Stimulated activated CD8-positive, alpha-beta memory T cell treated with anti-CD3 and anti-CD28 coated beads, Interleukin-15, amount 100 ng/mL, for 1 hour (primary cell): ENCODE data around the gene DPF1.

ENCODE experiments used
- DNase-seq: peaks from one replicate; pipeline ENCODE4 v3.0.0-alpha.2; 2020; ENCODE audit warnings: low read depth

DPF1 gene

DNA sequence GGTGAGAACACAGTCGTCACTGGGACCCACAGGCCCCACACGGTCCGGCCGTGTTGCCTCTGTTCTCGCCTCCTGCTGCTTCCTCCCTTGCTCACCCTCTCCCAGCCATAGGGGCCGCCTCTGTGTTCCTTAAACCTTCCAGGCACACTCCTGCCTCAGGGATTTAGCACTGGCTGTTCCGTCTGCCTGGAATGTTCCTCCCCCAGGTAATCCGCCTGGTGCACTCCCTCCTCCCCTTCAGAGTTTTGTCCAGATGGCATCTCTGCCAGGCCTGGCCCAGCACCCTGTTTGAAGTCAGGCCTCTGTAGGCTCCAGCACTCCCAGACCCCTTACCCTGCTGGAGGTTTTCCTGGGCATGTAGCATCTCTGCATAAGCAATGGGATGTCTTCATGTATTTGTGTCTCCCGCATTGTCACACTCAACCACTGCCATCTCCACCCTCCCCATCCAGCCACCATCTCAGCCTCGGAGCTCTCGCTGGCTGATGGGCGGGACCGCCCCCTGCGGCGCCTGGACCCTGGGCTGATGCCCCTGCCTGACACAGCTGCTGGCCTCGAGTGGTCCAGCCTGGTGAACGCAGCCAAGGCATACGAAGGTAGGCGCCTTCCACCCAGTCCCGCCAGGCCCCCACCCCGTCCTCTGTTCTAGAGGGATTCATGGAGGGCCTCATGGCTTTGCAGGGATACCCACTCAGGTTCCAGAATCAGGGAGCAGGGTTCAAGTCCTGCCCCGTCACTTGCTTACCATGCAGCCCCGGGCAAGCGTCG, 25.9 kb downstream of the DPF1 start:
- DNase-seq, result no peak

DNA sequence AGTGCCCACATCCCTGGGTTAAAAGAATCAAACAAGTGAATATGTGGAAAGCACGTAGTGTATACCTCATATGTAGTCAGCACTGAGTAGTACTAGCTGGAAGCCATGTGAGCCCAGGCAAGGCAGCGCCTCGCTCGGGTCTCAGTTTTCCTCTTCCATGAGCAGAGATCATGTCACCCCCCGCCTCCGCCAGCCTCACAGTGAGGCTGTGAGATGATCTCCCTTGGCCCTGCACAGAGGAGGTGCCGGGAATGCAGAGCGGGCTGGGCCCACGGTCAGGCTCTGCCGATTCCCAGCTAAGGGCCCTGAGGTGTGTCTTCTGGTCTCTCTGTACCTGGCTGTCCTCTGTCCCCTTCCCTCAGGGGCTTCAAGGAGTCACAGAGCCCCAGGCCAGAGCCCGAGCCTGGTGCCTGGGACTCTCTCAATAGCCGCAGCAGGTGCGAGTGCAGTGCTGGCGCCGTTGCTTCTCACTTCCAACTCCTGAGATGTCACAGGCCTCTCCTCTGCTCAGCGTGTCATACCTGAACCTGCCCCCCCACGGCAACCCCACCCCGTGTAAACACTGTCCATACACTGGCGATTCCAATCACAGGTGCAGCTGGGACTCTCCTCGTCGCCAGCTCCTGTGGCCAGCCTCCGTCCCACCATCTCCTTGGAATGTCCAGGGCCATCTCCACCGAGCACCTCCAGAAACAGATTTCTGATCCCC, 26.9 kb downstream of the DPF1 start:
- no peak for DNase-seq

DNA sequence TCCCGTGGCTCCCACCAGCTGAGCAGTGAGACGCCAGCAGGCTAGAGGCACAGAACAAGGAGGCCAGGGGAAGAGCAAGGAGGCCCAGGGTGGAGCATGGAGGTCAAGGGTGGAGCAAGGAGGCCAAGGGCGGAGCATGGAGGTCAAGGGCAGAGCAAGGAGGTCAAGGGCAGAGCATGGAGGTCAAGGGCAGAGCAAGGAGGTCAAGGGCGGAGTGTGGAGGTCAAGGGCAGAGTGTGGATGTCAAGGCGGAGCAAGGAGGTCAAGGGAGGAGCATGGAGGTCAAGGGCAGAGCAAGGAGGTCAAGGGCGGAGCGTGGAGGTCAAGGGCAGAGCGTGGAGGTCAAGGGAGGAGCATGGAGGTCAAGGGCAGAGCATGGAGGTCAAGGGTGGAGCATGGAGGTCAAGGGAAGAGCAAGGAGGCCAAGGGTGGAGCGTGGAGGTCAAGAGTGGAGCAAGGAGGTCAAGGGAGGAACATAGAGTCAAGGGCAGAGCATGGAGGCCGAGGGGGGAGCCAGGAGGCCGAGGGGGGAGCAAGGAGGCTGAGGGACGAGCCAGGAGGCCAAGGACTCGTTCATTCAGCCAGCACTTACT, 27.7 kb downstream of the DPF1 start:
- no peak for DNase-seq

DNA sequence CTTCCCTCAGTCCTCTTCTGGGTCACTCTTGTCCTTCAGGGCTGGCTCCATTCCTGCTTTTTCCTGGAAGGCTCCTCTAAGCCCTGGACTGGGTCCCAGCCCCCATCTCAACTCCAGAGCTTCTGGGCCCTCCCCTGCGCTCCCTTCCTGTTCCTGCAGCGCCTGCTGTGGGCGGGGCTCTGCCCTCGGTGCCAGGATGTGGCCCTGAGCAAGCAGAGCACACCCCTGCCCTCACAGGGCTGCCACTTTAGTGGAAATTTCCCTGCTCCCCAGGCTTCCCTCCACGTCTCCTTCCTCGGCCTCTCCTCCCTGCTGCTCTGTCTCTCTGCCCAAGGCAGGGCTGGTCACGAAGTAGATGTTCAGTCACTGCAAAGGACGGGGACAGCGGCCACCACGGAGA, 28.8 kb downstream of the DPF1 start:
- no peak for DNase-seq

DNA sequence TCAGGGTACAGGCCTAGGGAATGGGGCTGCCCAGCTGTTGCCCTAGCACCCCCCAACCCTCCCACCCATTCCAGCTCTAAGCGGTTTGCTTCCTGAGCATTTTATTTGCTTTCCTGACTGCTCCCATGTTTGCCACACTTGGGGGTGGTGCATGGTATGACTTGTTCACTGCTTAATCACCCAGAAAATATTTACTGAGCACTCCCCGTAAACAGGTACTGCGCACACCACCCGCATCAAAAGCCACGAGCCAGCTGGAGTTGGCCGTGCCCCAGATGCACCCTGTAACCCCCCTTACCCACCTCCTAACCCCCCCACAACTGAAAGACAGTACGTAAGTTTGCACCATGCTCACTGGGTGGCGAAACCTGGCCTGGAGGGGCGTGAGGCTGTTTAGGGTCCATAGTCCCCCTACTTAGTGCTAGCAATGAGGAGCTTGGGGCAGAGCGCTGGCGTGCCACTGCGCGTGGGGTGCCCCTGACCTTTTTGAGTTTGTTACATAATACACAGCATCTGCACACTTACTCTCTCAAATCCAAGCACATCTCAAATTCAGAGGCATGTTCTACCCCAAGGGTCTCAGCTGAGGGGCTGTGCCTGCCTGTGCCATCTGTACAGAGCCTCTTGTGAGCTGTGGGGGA, 29.8 kb downstream of the DPF1 start:
- DNase-seq, result no peak

DNA sequence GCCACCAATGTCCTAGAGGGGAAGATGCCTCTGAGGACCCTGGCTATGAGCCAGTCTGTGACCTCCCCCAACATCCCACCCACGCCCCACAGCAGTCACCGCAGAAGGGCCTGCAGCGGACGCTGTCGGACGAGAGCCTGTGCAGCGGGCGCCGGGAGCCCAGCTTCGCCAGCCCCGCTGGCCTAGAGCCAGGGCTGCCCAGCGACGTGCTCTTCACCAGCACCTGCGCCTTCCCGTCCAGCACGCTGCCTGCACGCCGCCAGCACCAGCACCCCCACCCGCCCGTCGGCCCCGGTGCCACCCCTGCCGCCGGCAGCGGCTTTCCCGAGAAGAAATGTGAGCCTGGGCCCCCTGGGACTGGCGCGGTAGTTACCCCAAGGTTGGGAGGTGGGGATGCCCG, 30.6 kb downstream of the DPF1 start:
- DNase-seq, result no peak

DNA sequence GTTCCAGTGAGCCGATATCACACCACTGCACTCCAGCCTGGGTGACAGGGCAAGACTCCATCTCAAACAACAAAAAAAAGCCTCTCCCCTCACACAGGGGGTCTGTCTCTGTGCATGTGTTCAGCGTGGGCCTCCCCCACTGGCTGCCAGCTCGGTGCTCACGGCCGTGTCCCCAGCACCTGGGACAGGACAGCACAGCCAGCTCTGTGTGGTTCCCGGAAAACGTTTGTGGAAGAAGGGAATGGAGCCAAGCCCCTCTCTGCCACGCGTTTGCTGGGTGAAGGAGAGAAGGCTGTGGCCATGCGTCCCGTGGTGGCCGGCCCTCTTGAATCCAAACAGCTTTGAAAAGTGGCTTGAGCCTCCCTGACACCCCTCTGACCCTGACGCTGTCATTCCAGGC, 32.3 kb downstream of the DPF1 start:
- DNase-seq, result no peak

DNA sequence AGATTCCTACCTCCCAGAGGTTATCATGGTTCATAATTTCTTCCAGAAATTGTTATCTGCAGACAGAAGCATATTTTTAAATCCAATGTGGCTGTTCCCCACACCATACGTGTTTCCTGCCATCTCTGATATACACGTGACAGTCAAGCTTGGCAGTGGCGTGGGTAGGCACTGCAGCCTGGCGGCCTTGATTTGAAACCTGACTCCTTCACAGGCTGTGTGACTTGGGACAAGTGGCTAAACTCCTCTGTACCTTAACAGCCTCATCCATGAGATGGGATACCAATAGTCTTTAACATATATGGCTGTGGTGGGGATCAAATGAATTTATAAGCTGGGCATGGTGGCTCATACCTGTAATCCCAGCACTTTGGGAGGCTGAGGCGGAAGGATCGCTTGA, 33.2 kb downstream of the DPF1 start:
- no peak for DNase-seq

DNA sequence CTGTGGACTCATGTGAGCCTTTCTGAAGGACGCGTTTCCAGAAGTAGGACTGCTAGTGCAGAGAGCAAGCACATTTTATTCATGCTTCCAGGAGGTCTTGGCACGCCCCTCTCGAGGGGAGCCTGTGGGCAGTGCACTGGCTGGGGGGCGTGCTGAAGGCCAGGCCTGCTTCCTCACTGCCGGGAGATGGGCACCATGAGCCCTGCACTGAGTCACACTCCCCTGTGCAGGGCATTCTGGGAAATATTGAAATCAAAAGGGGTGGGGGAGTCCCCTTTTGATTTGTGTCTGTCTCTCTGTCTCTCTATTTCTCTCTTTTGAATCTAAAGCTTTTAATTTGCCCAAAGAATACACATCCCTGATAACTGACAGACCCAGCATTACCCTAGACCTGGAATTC, 34.0 kb downstream of the DPF1 start:
- DNase-seq, result no peak

DNA sequence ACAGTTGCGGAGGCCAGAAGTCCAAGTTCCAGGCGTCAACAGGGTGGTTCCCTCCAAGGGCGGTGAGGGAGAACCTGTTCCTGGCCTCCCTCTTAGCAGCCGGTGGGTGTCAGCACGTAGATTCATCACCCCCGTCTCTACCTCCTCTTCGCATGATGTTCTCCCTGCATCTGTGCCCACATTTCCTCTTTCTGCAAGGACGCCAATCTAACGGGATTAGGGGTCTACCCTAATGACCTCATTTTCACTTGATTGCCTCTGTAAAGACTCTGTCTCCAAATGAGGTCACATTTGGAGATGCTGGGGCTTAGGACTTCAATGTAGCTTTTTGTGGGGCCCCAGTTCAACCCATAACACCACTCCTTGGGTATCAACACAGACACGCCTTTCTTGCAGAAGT, 38.5 kb downstream of the DPF1 start:
- no peak for DNase-seq

DNA sequence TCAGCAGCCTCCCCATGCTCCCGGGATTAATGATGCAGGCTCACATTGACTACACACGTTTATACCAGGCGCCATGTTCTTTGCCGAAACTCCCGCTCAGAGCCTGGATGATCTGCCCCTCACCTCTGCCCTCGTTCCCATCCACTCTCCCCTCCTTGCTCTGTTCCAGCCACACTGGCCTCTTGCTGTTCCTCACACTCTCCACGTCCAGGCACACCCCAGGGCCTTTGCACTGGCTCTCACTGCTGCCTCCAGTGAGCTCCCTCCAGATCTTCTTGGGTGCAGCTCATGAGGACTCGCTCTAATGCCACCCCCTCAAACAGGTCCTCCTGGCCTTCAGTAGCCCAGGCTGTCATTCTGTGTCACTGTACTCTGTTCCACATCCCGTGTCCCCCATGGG, 39.2 kb downstream of the DPF1 start:
- DNase-seq, result no peak

DNA sequence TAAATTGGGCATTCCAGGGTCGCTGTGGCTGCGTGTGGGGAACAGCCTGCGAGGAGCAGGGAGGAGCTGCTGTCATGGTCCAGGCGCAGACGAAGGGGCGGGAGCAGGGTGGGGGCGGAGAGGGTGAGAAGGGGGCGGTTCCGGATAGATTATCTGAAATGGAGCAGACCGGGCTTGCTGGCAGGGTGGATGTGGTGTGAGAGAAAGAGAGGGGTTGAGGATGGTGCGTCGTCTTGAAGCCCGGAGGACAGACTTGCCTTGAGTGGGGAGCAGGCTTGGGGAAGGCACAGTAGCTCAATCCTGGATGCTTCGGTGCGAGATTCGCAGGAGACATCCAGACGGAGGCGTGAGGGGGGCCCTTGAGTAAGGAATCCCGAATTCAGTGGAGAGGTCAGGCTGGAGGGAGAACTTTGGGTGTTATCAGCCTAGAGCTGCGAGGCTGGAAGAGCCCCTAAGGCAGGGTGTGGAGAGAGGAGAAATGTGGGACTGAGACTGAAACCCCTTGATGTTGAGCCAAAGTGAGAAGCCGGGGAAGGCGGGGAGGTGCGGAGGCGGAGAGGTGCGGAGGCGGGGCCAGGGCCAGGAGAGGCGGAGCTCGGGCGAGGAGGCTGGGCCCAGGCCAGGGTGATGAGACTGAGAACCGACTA, 40.6 kb downstream of the DPF1 start:
- no peak for DNase-seq

DNA sequence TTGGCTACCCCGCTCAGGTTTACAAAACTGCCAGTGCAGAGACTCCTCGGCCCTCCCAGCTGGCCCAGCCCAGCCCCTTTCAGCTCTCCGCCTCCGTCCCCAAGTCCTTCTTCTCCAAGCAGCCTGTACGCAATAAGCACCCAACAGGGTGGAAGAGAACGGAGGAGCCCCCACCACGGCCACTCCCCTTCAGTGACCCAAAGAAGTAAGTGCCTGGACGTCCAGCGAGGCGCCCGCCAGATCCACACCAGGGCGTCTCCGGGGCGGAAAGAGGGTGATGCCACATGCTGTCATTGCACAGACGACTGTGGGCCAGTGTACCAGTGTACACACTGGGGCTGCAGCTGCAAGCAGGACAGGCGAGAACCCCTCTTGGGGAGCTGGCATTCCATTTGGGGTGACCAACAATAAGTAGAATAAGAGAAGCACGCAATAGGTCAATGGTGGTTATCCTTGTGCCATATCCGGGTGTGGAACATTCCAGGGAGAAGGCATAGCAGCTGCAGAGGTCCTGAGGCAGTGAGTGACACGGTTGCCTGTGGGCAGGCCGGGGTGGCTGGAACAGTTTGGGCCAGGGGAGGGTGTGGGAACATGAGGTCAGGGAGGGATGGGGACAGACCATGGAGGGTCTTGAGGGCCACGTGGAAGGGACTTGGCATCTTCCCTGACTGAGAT, 41.3 kb downstream of the DPF1 start:
- no peak for DNase-seq

DNA sequence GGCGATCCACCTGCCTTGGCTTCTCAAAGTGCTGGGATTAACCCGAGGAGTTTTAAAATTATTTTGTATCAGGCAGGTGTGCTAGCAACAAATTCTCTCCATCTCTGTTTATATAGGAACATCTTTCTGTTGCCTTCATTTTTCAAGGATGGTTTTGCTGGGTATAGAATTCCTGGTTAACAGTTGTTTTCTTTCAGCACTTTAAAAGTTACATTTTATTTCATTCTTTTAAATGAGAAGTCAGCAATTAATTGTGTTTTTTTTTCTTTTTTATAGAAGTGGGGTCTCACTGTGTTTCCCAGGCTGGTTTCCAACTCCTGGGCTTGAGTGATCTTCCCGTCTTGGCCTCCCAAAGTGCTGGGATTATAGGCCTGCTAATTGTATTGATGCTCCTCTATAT, 44.0 kb downstream of the DPF1 start:
- DNase-seq, result no peak

DNA sequence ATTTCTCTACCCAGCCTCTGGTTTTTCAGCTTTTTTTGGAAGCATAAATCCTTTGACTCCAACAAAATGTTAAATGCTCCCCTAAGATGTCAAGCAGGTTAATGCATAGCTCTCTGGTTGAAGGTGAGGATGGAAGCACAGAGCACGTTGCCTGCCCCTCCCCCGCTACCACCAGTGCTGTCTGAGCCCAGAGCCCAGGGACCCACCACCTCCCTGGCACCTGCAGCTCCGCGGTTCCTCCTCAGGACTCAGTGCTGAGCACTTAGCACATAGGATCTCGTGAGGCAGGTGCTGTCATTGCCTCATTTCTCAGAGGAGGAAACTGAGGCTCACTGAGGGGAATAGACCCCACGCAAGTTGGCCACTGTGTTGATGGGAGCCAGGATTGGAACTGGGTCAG, 48.6 kb downstream of the DPF1 start:
- no peak for DNase-seq

DNA sequence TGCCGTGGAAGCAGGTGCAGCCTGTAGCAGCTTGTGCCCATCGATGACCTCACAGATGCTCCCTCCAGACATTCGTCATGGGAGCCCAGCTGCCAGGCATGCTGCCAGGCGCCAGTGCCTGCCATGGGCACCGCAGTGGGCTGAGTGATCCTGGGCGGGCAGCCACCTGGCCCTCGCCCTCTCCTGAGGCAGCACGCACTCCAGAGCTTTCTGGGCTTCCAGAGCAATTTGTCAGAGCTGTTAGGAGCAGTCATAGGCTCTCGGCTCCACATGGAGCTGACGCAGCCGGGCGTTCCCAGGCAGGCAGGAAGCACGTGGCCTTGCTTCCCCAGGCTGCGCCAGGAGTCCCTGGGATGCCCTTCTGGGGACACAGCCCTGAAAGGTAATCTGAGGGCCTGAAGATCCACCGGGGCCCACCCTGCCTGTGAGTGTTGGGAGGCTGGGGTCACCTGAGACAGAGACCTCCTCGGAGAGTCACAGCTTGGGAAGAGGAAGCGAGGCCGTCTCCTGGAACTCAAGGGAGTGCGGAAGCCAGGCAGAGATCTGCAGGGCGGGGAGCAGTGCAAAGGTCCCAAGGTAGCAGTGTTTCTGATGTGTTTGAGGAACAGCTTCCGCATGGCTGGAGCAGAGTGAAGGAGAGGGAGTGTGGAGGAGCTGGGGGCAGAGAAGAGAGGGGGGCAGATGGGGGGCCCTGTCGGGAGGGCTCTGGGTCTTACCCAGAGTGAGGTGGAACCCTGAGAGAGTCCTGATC, 50.6 kb downstream of the DPF1 start:
- DNase-seq, result no peak

DNA sequence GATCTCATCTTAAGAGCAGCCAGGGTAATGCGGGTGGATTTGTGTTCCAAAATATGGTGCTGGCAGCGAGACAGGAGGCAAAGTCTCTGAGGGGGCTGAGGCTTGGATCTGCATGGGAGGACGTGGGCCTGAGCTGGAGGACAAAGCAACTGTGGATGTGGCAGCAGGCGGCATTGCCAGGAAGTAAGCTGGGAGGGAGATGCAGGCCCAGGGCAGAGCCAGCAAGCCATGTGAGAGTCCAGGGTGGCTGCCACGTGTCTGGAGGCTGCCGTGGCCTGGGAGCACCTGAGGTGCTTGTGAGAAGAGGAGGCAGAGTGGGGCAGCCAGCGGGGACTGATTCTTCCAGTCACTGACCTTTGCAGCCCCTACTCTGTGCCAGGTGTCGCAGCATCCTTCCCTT, 52.0 kb downstream of the DPF1 start:
- DNase-seq, result no peak

DNA sequence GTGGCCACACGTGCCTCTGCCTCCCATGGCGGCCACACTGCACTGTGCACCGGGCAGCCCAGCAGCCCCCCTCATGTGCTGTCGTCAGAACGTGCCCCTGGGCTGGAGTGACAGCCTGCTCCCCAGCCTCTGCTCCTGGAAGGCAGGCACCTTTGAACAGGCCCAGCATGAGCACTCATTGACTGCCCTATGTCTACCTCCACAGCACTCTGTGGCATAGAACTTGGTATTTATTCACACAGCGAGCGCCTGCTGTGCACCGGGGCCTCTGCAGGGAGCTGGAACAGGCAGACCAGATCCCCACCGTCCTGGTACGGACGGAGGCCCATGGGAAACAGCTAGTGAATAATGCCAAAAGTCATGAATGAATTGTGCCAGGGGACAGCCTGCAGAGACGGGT, 53.7 kb downstream of the DPF1 start:
- DNase-seq, result no peak

DNA sequence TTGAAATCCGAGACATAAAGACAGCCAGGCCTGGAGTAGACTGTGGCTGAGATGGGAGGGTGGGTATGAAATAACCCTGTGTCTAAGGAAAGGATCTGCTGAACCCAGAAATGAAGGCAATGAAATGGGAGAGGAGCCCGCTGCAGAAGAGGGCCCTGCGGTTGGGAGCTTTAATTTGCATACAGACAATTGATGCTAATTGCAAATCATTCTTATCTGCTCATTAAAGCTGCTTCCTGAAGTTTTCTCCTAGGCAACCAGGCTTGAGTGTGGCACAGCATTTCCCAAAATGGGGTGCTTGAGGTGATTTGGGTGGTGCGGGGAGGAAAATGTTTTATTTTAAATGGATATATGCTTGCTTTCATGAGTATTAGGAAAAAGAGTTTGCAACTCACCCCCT, 55.4 kb downstream of the DPF1 start:
- no peak for DNase-seq

DNA sequence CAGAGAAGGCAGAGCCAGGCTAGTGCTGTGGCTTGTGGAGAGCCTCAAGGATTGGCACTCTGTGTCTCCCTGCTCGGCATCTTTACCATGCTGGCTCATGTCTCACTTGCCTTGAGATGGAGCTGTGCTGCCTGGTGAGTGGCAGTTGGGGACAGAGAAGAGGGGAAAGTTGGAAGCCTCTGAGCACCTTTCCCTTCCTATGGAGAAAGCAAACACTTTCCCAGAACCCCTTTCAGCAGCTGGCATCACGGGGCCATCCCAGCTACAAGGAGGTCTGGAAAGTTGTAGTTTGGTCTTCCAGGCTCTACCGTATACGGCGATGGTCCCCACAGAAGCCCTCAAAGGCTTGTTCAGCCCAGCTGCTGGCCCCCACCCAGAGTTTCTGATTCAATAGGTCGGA, 58.7 kb downstream of the DPF1 start:
- DNase-seq, result no peak

DNA sequence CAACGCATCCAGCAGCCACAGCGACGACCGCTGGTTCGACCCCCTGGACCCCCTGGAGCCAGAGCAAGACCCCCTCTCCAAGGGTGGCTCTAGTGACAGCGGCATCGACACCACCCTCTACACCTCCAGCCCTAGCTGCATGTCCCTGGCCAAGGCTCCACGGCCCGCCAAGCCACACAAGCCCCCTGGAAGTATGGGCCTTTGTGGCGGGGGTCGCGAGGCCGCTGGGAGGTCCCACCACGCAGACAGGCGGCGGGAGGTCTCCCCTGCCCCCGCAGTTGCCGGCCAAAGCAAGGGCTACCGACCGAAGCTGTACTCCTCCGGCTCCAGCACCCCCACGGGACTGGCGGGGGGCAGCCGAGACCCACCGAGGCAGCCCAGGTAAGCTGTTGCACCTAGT, 59.5 kb downstream of the DPF1 start:
- DNase-seq, result no peak
